ENCODE data around the gene STK38.

The STK38 gene

DNA sequence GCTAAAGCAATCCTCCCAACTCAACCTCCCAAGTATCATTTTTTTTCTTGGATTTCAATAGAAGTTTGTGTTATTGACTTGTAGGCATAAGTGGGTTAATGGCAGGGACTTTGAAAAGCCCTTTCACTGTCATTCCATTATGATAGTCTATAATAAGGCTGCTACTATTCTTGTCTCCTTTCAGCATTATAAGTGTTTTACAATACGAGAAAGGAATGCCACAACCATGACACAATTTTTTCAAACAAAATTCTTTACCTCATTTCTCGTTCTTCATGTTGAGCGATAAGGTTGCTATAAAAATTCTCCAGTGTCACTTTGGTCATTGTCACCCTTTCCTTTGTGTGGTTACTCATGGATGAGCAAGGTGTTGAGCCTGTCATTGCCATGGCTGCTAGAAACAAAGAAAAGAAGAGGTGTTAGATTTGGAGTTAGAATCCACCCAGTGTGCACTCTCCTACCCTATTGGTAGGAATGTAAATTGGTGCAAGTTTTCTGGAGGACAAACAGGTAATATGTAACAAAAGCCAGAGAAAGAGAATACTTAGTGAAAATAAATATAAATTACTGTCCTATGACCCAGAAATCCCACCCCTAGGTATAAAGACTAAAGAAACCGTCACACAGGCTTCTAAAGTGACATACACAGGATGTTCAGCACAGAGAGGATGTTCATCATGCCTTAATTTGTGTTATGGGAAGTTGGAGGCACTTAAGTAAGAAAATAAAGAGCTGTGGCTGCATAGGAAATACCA, 7.3 kb downstream of the STK38 start:
- Histone ChIP-seq H3K27ac (no peak overlapping the region), H3K9me3 (ENCODE audit: low read depth, low read length) (no peaks in the 10 kb centered on the region), H3K4me3 (no peak overlapping the region), H3K9ac (ENCODE audit: insufficient read length) (no peak overlapping the region), H3K36me3 (ENCODE audit: insufficient read depth, low read length) (peaks cover 39% of the 10 kb centered on the region)
- no peak for DNase-seq (ENCODE audit: low read depth, low spot score)
- TF ChIP-seq FOXP2 (optimal IDR thresholded peaks at IDR 0.05; ENCODE audit: control extremely low read depth, extremely low read length, insufficient read depth) (no peak), POLR2AphosphoS5 (IDR thresholded peaks at IDR 0.05; ENCODE audit: borderline replicate concordance, low read depth, low read length) (no peak), EZH2 (IDR thresholded peaks at IDR 0.05) (no peak)

DNA sequence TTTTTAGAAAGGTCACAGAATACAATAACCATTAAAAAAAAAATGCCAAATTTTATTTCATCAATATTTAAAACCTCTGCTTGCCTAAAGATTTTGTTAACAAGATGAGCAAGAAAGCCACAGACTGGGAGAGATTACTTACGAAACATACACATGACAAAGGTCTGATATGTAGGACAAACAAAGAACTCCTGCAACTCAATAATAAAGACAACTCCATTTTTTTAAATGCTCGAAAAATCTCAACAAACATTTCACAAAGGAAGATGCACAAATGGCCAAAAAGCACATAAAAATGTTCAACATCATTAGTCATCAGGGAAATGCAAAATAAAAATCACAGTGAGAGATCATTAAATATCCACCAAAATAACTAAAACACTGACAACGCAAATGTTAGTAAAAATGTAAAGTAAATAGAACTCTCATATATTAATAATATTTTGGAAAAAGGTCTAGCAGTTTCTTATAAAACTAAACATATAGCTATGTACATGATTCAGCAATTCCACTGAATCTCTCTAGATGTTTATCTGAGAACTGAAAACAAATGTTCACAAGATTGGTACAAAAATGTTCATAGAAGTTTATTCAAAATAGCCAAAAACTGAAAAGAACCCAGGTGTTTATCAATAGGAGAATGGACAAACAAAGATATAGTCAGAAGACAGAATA, 10.3 kb downstream of the STK38 start:
- Histone ChIP-seq H3K4me3 (no peak overlapping the region), H3K9ac (ENCODE audit: insufficient read length) (no peak overlapping the region), H3K9me3 (ENCODE audit: low read depth, low read length) (no peaks in the 10 kb centered on the region), H3K36me3 (ENCODE audit: insufficient read depth, low read length) (peaks cover 40% of the 10 kb centered on the region), H3K27ac (peak overlapping the region; percentile 65; the same call in 1 of the 2 replicates)
- no peak for DNase-seq (ENCODE audit: low read depth, low spot score)
- TF ChIP-seq POLR2AphosphoS5 (IDR thresholded peaks at IDR 0.05; ENCODE audit: borderline replicate concordance, low read depth, low read length) (no peak), EZH2 (IDR thresholded peaks at IDR 0.05) (no peak), FOXP2 (optimal IDR thresholded peaks at IDR 0.05; ENCODE audit: control extremely low read depth, extremely low read length, insufficient read depth) (no peak)

DNA sequence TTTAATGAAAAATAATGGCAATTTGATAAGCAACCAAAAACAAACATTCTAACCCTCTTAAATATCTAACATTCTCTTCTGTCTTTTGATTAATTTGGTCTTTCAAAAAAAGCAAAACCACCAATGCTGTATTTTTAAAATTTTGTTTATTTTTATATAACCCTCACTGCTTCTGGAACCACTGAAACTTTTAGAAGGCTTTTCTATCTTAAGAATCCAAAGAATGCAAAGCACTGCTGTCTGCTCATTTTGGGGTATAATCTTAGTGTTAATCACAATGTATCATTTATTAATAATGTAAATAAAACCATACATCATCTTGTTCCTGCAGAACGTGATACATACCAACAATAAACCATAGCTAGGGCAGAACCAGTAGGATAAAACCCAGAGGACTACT, 14.0 kb downstream of the STK38 start:
- no peak overlapping the region for H3K4me3 ChIP-seq
- peaks cover 24% of the 10 kb centered on the region for H3K36me3 ChIP-seq (ENCODE audit: insufficient read depth, low read length)
- H3K27ac ChIP-seq, result no peak overlapping the region
- H3K9me3 ChIP-seq (ENCODE audit: low read depth, low read length), result no peaks in the 10 kb centered on the region
- no peak overlapping the region for H3K9ac ChIP-seq (ENCODE audit: insufficient read length)
- no peak for DNase-seq (ENCODE audit: low read depth, low spot score)
- no peak for TF ChIP-seq FOXP2 (optimal IDR thresholded peaks at IDR 0.05; ENCODE audit: control extremely low read depth, extremely low read length, insufficient read depth)
- no peak for TF ChIP-seq POLR2AphosphoS5 (IDR thresholded peaks at IDR 0.05; ENCODE audit: borderline replicate concordance, low read depth, low read length)
- no peak for TF ChIP-seq EZH2 (IDR thresholded peaks at IDR 0.05)

DNA sequence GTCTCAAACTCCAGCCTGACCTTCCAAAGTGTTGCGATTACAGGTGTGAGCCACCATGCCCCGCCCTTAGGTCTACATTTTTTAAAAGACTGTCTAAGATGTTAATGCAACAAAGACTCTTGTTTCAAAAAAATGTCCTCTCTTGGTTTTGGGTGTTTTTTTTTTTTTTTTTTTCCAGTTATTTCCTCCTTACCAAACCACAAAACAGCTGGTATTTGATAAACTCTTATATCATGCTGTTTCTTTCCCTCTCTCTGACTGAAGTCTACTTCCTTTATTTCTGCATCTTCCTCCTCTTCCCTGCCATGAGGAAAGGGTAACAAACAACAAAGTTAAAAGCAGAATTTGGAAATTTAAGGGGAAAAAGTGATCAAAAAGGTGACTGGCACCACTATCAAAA, 21.2 kb downstream of the STK38 start:
- Histone ChIP-seq H3K36me3 (ENCODE audit: insufficient read depth, low read length) (peaks cover 30% of the 10 kb centered on the region), H3K9me3 (ENCODE audit: low read depth, low read length) (no peaks in the 10 kb centered on the region)

DNA sequence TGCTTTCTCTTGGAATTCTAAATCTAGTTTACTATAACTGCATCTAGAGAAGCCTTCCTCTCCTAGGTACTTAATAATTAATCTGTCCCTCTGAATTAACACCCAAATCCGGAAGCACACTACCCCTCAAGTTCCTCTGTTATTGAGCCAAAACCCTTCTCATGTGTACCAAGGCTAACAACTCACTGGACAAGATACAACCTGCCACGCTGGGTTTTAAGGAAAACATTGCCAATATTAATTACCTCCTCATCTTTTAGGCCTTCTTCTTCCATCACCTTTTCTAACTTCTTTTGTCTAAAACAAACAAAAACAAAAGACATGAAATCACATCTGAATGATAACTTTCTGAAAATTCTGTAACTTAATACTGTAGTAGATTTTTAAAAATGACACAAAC, 21.9 kb downstream of the STK38 start:
- H3K36me3 ChIP-seq (ENCODE audit: insufficient read depth, low read length), result peaks cover 32% of the 10 kb centered on the region
- no peak overlapping the region for H3K4me3 ChIP-seq
- DNase-seq (ENCODE audit: low read depth, low spot score), result no peak
- H3K9me3 ChIP-seq (ENCODE audit: low read depth, low read length), result no peaks in the 10 kb centered on the region
- H3K27ac ChIP-seq, result no peak overlapping the region
- TF ChIP-seq POLR2AphosphoS5 (IDR thresholded peaks at IDR 0.05; ENCODE audit: borderline replicate concordance, low read depth, low read length) (no peak), EZH2 (IDR thresholded peaks at IDR 0.05) (no peak), FOXP2 (optimal IDR thresholded peaks at IDR 0.05; ENCODE audit: control extremely low read depth, extremely low read length, insufficient read depth) (no peak)
- no peak overlapping the region for H3K9ac ChIP-seq (ENCODE audit: insufficient read length)

More for the DNA sequence above, 21.2 kb downstream of the STK38 start:
- H3K4me3 ChIP-seq, result no peak overlapping the region
- no peak overlapping the region for H3K27ac ChIP-seq
- no peak for TF ChIP-seq EZH2 (IDR thresholded peaks at IDR 0.05)
- no peak for TF ChIP-seq FOXP2 (optimal IDR thresholded peaks at IDR 0.05; ENCODE audit: control extremely low read depth, extremely low read length, insufficient read depth)
- no peak for TF ChIP-seq POLR2AphosphoS5 (IDR thresholded peaks at IDR 0.05; ENCODE audit: borderline replicate concordance, low read depth, low read length)
- no peak overlapping the region for H3K9ac ChIP-seq (ENCODE audit: insufficient read length)
- DNase-seq (ENCODE audit: low read depth, low spot score), result no peak

DNA sequence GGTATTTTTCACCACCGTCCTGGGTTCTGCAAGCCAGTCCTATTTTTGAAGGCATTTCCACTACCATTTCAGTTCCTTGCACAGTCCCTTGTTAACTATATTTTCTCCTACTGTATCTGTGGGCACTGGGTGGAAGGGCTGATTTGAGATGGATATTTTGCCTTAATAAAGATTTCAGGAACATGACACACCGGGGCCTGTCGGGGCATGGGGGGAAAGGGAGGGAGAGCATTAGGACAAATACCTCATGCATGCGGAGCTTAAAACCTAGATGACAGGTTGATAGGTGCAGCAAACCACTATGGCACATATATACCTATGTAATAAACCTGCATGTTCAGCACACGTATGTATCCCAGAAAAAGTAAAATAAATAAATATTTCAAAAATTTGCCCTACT, 22.4 kb downstream of the STK38 start:
- Histone ChIP-seq H3K4me3 (no peak overlapping the region), H3K9ac (ENCODE audit: insufficient read length) (no peak overlapping the region), H3K9me3 (ENCODE audit: low read depth, low read length) (no peaks in the 10 kb centered on the region), H3K27ac (no peak overlapping the region), H3K36me3 (ENCODE audit: insufficient read depth, low read length) (peaks cover 32% of the 10 kb centered on the region)
- TF ChIP-seq FOXP2 (optimal IDR thresholded peaks at IDR 0.05; ENCODE audit: control extremely low read depth, extremely low read length, insufficient read depth) (no peak), EZH2 (IDR thresholded peaks at IDR 0.05) (no peak), POLR2AphosphoS5 (IDR thresholded peaks at IDR 0.05; ENCODE audit: borderline replicate concordance, low read depth, low read length) (no peak)
- no peak for DNase-seq (ENCODE audit: low read depth, low spot score)

DNA sequence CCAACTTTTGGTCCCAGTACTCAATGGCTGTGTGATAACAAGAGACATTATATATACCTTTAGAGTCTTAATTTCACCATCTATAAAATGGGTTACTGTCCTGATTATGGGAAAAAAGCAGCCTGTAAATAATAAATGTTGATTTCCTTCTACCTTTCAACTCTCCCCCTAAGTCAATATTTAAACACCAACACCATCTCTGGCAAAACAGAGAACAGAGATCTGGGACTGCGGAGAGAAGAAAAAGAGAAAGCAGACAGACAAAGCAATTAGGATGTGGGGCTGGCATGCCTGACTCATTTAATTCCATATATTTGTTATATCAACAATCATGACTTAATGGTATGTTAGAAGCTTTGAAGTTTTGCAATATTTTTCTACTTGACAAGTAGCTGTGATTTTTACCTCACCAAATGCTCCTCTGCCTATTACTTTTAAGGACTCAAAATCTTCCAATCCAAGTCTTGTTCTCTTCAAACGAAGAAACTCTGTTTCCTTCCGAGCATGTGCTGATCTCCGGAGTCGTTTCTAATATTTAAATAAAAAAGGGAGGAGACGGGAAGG, 23.3 kb downstream of the STK38 start:
- H3K36me3 ChIP-seq (ENCODE audit: insufficient read depth, low read length), result peaks cover 32% of the 10 kb centered on the region
- TF ChIP-seq EZH2 (IDR thresholded peaks at IDR 0.05) (no peak), FOXP2 (optimal IDR thresholded peaks at IDR 0.05; ENCODE audit: control extremely low read depth, extremely low read length, insufficient read depth) (no peak), POLR2AphosphoS5 (IDR thresholded peaks at IDR 0.05; ENCODE audit: borderline replicate concordance, low read depth, low read length) (no peak)
- no peak overlapping the region for H3K9ac ChIP-seq (ENCODE audit: insufficient read length)
- H3K27ac ChIP-seq, result no peak overlapping the region
- no peaks in the 10 kb centered on the region for H3K9me3 ChIP-seq (ENCODE audit: low read depth, low read length)
- no peak for DNase-seq (ENCODE audit: low read depth, low spot score)
- H3K4me3 ChIP-seq, result no peak overlapping the region

DNA sequence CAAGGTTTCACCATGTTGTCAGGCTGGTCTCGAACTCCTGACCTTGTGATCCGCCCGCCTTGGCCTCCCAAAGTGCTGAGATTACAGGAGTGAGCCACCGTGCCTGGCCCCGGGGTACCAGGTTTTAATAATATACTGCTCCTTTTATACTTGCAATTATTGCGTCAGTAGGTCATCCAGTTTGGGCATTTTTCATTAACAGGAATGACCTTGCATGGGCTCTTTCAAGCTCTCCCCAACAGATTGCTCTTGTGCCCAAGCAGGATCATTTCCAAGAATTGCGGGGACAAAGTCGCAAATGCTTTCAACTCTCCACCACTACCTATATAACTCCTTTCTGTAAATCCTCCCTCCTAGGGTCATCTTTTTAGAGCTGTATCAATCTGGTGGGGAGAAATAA, 23.8 kb downstream of the STK38 start:
- Histone ChIP-seq H3K27ac (no peak overlapping the region), H3K9me3 (ENCODE audit: low read depth, low read length) (no peaks in the 10 kb centered on the region), H3K9ac (ENCODE audit: insufficient read length) (no peak overlapping the region), H3K4me3 (no peak overlapping the region), H3K36me3 (ENCODE audit: insufficient read depth, low read length) (peaks cover 32% of the 10 kb centered on the region)
- DNase-seq (ENCODE audit: low read depth, low spot score), result no peak
- TF ChIP-seq FOXP2 (optimal IDR thresholded peaks at IDR 0.05; ENCODE audit: control extremely low read depth, extremely low read length, insufficient read depth), result no peak
- TF ChIP-seq POLR2AphosphoS5 (IDR thresholded peaks at IDR 0.05; ENCODE audit: borderline replicate concordance, low read depth, low read length), result no peak
- TF ChIP-seq EZH2 (IDR thresholded peaks at IDR 0.05), result no peak
